Ovary (tissue), 3 donors: ENCODE data around the gene SULT1A3.
"Not testable (repeated sequence)": the region's sequence is repeated elsewhere in the genome, so short reads cannot be mapped to it uniquely, and the experiment has no call there.

Experiments
- CTCF ChIP-seq, 3 donors: fragments of 450-650 bp in 2 of 3; fragments of 200-600 bp in 1 of 3; IDR thresholded peaks; one replicate each; pipeline versions ENCODE4 v1.5.1 to v1.8.0; 2016 to 2022; ENCODE audit warnings: antibody characterized with exemption in 3 of 3, mild to moderate bottlenecking in 1 of 3
- POLR2A ChIP-seq: fragments of 450-650 bp; IDR thresholded peaks from one replicate; pipeline ENCODE4 v1.6.1; 2017; ENCODE audit warnings: antibody characterized with exemption, mild to moderate bottlenecking, moderate library complexity
- donor health status: DM: no; HTN: no; CAD: no.

GRCh38 chr16:30217082-30217481 is 18.0 kb downstream of the SULT1A3 start:
- not testable (repeated sequence) for TF ChIP-seq POLR2A; CTCF (IDR thresholded peaks at IDR 0.05)
